SU-DHL-6 (cell line): ENCODE measurements around the gene ABTB1.

Source experiments
- H2AFZ ChIP-seq: fragments of 200-600 bp; sonication (generic); 2 replicates; pipeline ENCODE4 v1.6.1; 2014; ENCODE audit warnings: low read depth, mild to moderate bottlenecking, moderate library complexity, mixed read lengths, antibody characterized with exemption, low read length; ENCODE audit not compliant: severe bottlenecking
- H3F3A ChIP-seq: fragments of 200-600 bp; shearing (Covaris generic); 2 replicates; pipeline ENCODE4 v1.6.0; 2016; ENCODE audit warnings: antibody characterized with exemption, mild to moderate bottlenecking; ENCODE audit not compliant: insufficient read depth
- H3K27ac ChIP-seq: fragments of 200-600 bp; sonication (generic); 2 replicates; pipeline ENCODE4 v1.5.1; 2016; ENCODE audit warnings: low read depth, mild to moderate bottlenecking, low read length, moderate library complexity, mixed read lengths
- H3K27me3 ChIP-seq: fragments of 200-600 bp; sonication (generic), shearing (Covaris generic); 2 replicates; pipeline ENCODE4 v1.6.0; 2014; ENCODE audit warnings: mild to moderate bottlenecking, low read length
- H3K36me3 ChIP-seq: fragments of 200-600 bp; sonication (generic); 2 replicates; pipeline ENCODE4 v1.6.1; 2014; ENCODE audit warnings: mild to moderate bottlenecking, low read length, mixed read lengths
- H3K4me2 ChIP-seq: fragments of 300-600, 200-600 bp; shearing (Covaris generic), sonication (generic); 2 replicates; pipeline ENCODE4 v1.6.0; 2014; ENCODE audit warnings: low read length, low read depth, mild to moderate bottlenecking; ENCODE audit not compliant: poor library complexity, severe bottlenecking
- H3K4me3 ChIP-seq: fragments of 200-600 bp; sonication (generic); 2 replicates; pipeline ENCODE4 v1.5.1; 2014; ENCODE audit warnings: antibody characterized with exemption, low read length, mild to moderate bottlenecking, mixed read lengths; ENCODE audit not compliant: insufficient read depth, poor library complexity, severe bottlenecking
- H3K79me2 ChIP-seq: fragments of 200-600 bp; sonication (generic); 2 replicates; pipeline ENCODE4 v1.6.1; 2014; ENCODE audit warnings: mild to moderate bottlenecking, low read length, moderate library complexity; ENCODE audit not compliant: insufficient read depth
- H3K9ac ChIP-seq: fragments of 200-600 bp; sonication (generic); 2 replicates; pipeline ENCODE4 v1.7.0; 2014; ENCODE audit warnings: mild to moderate bottlenecking, low read length
- H3K9me2 ChIP-seq: fragments of 200-600 bp; sonication (generic); replicated peaks from 2 replicates; pipeline ENCODE4 v1.6.1; 2014; ENCODE audit warnings: low read length; ENCODE audit not compliant: insufficient read depth
- H3K9me3 ChIP-seq: fragments of 200-600 bp; sonication (generic); 2 replicates; pipeline ENCODE4 v1.6.1; 2014; ENCODE audit warnings: low read length, mixed read lengths; ENCODE audit not compliant: insufficient read depth
- H4K20me1 ChIP-seq: fragments of 200-600 bp; sonication (generic); 2 replicates; pipeline ENCODE4 v1.6.1; 2014; ENCODE audit warnings: low read depth, mild to moderate bottlenecking, antibody characterized with exemption, low read length, moderate library complexity, mixed read lengths
- EZH2phosphoT487 ChIP-seq: fragments of 200-600 bp; sonication (generic), shearing (Covaris generic); conservative IDR thresholded peaks from 2 replicates; pipeline ENCODE4 v1.6.1; 2018; ENCODE audit warnings: mild to moderate bottlenecking, antibody characterized with exemption, low read length, moderate library complexity, mixed read lengths
- TF ChIP-seq, protein P1 (sequence below): fragments of 200-600 bp; sonication (generic); IDR thresholded peaks from one replicate; pipeline ENCODE4 v1.5.1; 2017; ENCODE audit warnings: antibody characterized with exemption, mild to moderate bottlenecking, low read length, moderate library complexity; ENCODE audit not compliant: insufficient read depth, poor library complexity, severe bottlenecking

The ABTB1 gene

DNA sequence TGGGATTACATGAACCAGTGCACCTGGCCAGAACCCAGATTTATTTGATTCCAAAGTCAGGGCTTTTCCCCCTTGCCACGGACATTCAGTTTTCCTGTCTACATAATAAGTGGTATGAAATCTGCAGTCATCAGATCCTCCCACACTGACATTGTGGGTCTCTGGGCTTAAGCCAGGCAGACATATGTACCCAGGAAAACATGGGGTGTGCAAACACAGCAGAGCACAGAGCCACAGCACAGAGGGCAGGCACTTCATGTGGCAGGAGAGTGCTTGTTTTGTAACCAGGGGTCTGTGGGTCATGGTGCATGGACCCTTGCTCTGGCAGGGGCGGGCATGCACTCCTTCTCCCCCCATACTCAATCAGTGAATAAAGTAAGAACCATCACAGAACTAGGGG, 6.1 kb upstream of the ABTB1 start:
- no peak for TF ChIP-seq EZH2phosphoT487
- TF ChIP-seq, protein P1, sequence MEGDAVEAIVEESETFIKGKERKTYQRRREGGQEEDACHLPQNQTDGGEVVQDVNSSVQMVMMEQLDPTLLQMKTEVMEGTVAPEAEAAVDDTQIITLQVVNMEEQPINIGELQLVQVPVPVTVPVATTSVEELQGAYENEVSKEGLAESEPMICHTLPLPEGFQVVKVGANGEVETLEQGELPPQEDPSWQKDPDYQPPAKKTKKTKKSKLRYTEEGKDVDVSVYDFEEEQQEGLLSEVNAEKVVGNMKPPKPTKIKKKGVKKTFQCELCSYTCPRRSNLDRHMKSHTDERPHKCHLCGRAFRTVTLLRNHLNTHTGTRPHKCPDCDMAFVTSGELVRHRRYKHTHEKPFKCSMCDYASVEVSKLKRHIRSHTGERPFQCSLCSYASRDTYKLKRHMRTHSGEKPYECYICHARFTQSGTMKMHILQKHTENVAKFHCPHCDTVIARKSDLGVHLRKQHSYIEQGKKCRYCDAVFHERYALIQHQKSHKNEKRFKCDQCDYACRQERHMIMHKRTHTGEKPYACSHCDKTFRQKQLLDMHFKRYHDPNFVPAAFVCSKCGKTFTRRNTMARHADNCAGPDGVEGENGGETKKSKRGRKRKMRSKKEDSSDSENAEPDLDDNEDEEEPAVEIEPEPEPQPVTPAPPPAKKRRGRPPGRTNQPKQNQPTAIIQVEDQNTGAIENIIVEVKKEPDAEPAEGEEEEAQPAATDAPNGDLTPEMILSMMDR: no peak
- no peak overlapping the region for H3K27ac ChIP-seq
- no peak overlapping the region for H3K4me3 ChIP-seq
- no peak overlapping the region for H3K9ac ChIP-seq
- no peaks in the 10 kb centered on the region for H3F3A ChIP-seq
- no peaks in the 10 kb centered on the region for H3K36me3 ChIP-seq
- no peaks in the 10 kb centered on the region for H3K27me3 ChIP-seq
- H3K9me3 ChIP-seq: no peaks in the 10 kb centered on the region
- no peak overlapping the region for H2AFZ ChIP-seq
- no peak overlapping the region for H3K4me2 ChIP-seq
- H3K9me2 ChIP-seq: no peaks in the 10 kb centered on the region
- no peaks in the 10 kb centered on the region for H4K20me1 ChIP-seq
- no peaks in the 10 kb centered on the region for H3K79me2 ChIP-seq

DNA sequence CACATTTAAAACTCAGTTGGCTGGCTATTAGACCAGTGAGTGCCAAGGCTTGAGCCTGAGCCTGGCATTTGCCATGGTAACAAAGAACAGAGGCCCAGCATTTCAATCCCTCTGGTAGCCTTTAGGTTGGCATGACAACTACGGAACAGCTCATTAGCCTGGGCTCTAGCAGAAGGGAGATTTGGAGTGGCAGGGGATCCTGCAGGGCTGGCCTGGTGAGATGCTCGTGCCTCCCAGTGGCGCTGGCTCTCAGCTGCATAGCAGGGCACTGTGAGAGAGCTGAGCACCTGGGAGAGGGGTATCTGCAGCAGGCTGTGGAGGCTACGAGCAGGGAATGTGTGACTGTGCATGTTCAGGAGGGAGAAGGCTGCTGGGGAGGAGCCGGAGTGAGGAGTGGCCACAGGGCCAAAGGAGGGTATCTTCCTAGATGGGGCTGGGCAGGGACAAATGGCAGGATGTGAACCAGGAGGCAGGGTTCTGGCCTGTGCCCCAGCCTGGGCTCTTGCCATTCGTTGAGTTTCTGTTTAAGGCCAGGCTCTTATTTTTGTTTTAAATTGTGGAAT, 5.6 kb upstream of the ABTB1 start:
- Histone ChIP-seq H3K27ac (no peak overlapping the region), H3K4me2 (no peak overlapping the region), H4K20me1 (no peaks in the 10 kb centered on the region), H3K9me3 (no peaks in the 10 kb centered on the region), H3K79me2 (no peaks in the 10 kb centered on the region), H3K27me3 (no peaks in the 10 kb centered on the region), H3K9ac (no peak overlapping the region), H3K4me3 (no peak overlapping the region), H3K36me3 (no peaks in the 10 kb centered on the region), H2AFZ (no peak overlapping the region), H3K9me2 (no peaks in the 10 kb centered on the region), H3F3A (no peaks in the 10 kb centered on the region)
- TF ChIP-seq EZH2phosphoT487: no peak
- TF ChIP-seq, protein P1: no peak

DNA sequence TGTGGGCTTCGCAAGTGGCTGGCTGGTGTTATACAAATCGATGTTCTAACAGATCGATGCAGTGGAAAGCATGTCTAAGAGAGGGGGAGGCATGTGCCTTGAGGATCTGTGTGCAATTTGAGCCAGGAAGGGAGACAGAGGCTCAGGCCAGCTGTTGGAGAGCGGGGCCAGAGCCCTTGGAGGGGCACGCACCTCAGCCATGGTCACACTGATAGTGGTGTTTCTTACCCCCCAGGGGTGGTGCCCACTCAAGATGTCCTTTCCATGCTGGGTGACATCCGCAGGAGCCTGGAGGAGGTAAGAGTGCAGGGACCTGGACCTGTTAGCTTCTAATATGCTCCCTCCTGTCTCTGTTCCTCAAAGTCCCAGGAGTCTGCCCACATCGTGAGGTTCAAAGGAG, 3.8 kb upstream of the ABTB1 start:
- Histone ChIP-seq H3K9me3 (no peaks in the 10 kb centered on the region), H3K36me3 (no peaks in the 10 kb centered on the region), H3K4me3 (no peak overlapping the region), H3K9me2 (no peaks in the 10 kb centered on the region), H3K9ac (no peak overlapping the region), H3F3A (no peaks in the 10 kb centered on the region), H3K4me2 (no peak overlapping the region), H3K27ac (no peak overlapping the region), H3K27me3 (no peaks in the 10 kb centered on the region), H4K20me1 (no peaks in the 10 kb centered on the region), H3K79me2 (no peaks in the 10 kb centered on the region), H2AFZ (no peak overlapping the region)
- TF ChIP-seq, protein P1: no peak
- no peak for TF ChIP-seq EZH2phosphoT487
